ENCODE data around the gene LCK.

LCK gene

GRCh38 chr1:32303358-32303757 is 52.3 kb downstream of the LCK start:
- H3K9me3 ChIP-seq (ENCODE audit: insufficient read depth, low read length): peaks cover 12% of the 10 kb centered on the region
- H3K4me3 ChIP-seq (ENCODE audit: insufficient read length, low read depth): no peak overlapping the region
- no peaks in the 10 kb centered on the region for H3K4me1 ChIP-seq (ENCODE audit: insufficient read depth, insufficient read length)
- peaks cover 77% of the 10 kb centered on the region for H3K36me3 ChIP-seq (ENCODE audit: insufficient read depth, insufficient read length, low read length)
- TF ChIP-seq SUZ12 (IDR thresholded peaks at IDR 0.05; ENCODE audit: extremely low read depth, insufficient read depth, insufficient read length) (no peak), YY1 (IDR thresholded peaks at IDR 0.05; ENCODE audit: insufficient read depth, insufficient read length) (no peak), ZNF274 (IDR thresholded peaks at IDR 0.05; ENCODE audit: low read depth, low read length) (no peak)
- H3K27me3 ChIP-seq (ENCODE audit: insufficient read depth, insufficient read length): no peaks in the 10 kb centered on the region
- H3K9ac ChIP-seq (ENCODE audit: insufficient read length, low read depth): no peak overlapping the region
- no peak for DNase-seq (ENCODE audit: low read depth, low spot score)

GRCh38 chr1:32303997-32304622 is 53.0 kb downstream of the LCK start:
- H3K9ac ChIP-seq (ENCODE audit: insufficient read length, low read depth): no peak overlapping the region
- peaks cover 4% of the 10 kb centered on the region for H3K4me1 ChIP-seq (ENCODE audit: insufficient read depth, insufficient read length)
- no peak for DNase-seq (ENCODE audit: low read depth, low spot score)
- no peaks in the 10 kb centered on the region for H3K27me3 ChIP-seq (ENCODE audit: insufficient read depth, insufficient read length)
- peaks cover 12% of the 10 kb centered on the region for H3K9me3 ChIP-seq (ENCODE audit: insufficient read depth, low read length)
- no peak overlapping the region for H3K4me3 ChIP-seq (ENCODE audit: insufficient read length, low read depth)
- peaks cover 76% of the 10 kb centered on the region for H3K36me3 ChIP-seq (ENCODE audit: insufficient read depth, insufficient read length, low read length)
- TF ChIP-seq ZNF274 (IDR thresholded peaks at IDR 0.05; ENCODE audit: low read depth, low read length) (no peak), YY1 (IDR thresholded peaks at IDR 0.05; ENCODE audit: insufficient read depth, insufficient read length) (no peak), SUZ12 (IDR thresholded peaks at IDR 0.05; ENCODE audit: extremely low read depth, insufficient read depth, insufficient read length) (no peak)

- Histone ChIP-seq H3K36me3 (ENCODE audit: insufficient read depth, insufficient read length, low read length) (peaks cover 73% of the 10 kb centered on the region), H3K4me1 (ENCODE audit: insufficient read depth, insufficient read length) (peaks cover 6% of the 10 kb centered on the region), H3K27me3 (ENCODE audit: insufficient read depth, insufficient read length) (no peaks in the 10 kb centered on the region), H3K9me3 (ENCODE audit: insufficient read depth, low read length) (peaks cover 12% of the 10 kb centered on the region), H3K4me3 (ENCODE audit: insufficient read length, low read depth) (no peak overlapping the region), H3K9ac (ENCODE audit: insufficient read length, low read depth) (no peak overlapping the region)
- TF ChIP-seq YY1 (IDR thresholded peaks at IDR 0.05; ENCODE audit: insufficient read depth, insufficient read length): no peak
- no peak for DNase-seq (ENCODE audit: low read depth, low spot score)
Measured at GRCh38 chr1:32305310-32305709, 54.2 kb downstream of the LCK start.

- Histone ChIP-seq H3K9me3 (ENCODE audit: insufficient read depth, low read length) (peaks cover 12% of the 10 kb centered on the region), H3K36me3 (ENCODE audit: insufficient read depth, insufficient read length, low read length) (peaks cover 58% of the 10 kb centered on the region), H3K4me1 (ENCODE audit: insufficient read depth, insufficient read length) (peaks cover 6% of the 10 kb centered on the region), H3K27me3 (ENCODE audit: insufficient read depth, insufficient read length) (no peaks in the 10 kb centered on the region), H3K9ac (ENCODE audit: insufficient read length, low read depth) (no peak overlapping the region), H3K4me3 (ENCODE audit: insufficient read length, low read depth) (no peak overlapping the region)
- DNase-seq (ENCODE audit: low read depth, low spot score): no peak
- TF ChIP-seq SUZ12 (IDR thresholded peaks at IDR 0.05; ENCODE audit: extremely low read depth, insufficient read depth, insufficient read length): no peak
Measured at GRCh38 chr1:32307324-32307723, 56.3 kb downstream of the LCK start.

GRCh38 chr1:32309960-32310359 is 58.9 kb downstream of the LCK start:
- H3K9ac ChIP-seq (ENCODE audit: insufficient read length, low read depth): no peak overlapping the region
- H3K36me3 ChIP-seq (ENCODE audit: insufficient read depth, insufficient read length, low read length): peaks cover 42% of the 10 kb centered on the region
- no peak for DNase-seq (ENCODE audit: low read depth, low spot score)
- peaks cover 6% of the 10 kb centered on the region for H3K4me1 ChIP-seq (ENCODE audit: insufficient read depth, insufficient read length)
- H3K9me3 ChIP-seq (ENCODE audit: insufficient read depth, low read length): peaks cover 5% of the 10 kb centered on the region
- TF ChIP-seq YY1 (IDR thresholded peaks at IDR 0.05; ENCODE audit: insufficient read depth, insufficient read length) (no peak), SUZ12 (IDR thresholded peaks at IDR 0.05; ENCODE audit: extremely low read depth, insufficient read depth, insufficient read length) (no peak), ZNF274 (IDR thresholded peaks at IDR 0.05; ENCODE audit: low read depth, low read length) (no peak)
- no peak overlapping the region for H3K4me3 ChIP-seq (ENCODE audit: insufficient read length, low read depth)
- no peaks in the 10 kb centered on the region for H3K27me3 ChIP-seq (ENCODE audit: insufficient read depth, insufficient read length)

- Histone ChIP-seq H3K27me3 (ENCODE audit: insufficient read depth, insufficient read length) (no peaks in the 10 kb centered on the region), H3K9me3 (ENCODE audit: insufficient read depth, low read length) (no peaks in the 10 kb centered on the region), H3K4me3 (ENCODE audit: insufficient read length, low read depth) (no peak overlapping the region), H3K9ac (ENCODE audit: insufficient read length, low read depth) (no peak overlapping the region), H3K4me1 (ENCODE audit: insufficient read depth, insufficient read length) (peaks cover 6% of the 10 kb centered on the region), H3K36me3 (ENCODE audit: insufficient read depth, insufficient read length, low read length) (peaks cover 30% of the 10 kb centered on the region)
- TF ChIP-seq SUZ12 (IDR thresholded peaks at IDR 0.05; ENCODE audit: extremely low read depth, insufficient read depth, insufficient read length): no peak
- no peak for TF ChIP-seq ZNF274 (IDR thresholded peaks at IDR 0.05; ENCODE audit: low read depth, low read length)
- no peak for TF ChIP-seq YY1 (IDR thresholded peaks at IDR 0.05; ENCODE audit: insufficient read depth, insufficient read length)
- DNase-seq (ENCODE audit: low read depth, low spot score): no peak
Measured at GRCh38 chr1:32311709-32312393, 60.8 kb downstream of the LCK start.

GRCh38 chr1:32316903-32317277 is 65.8 kb downstream of the LCK start:
- H3K4me3 ChIP-seq (ENCODE audit: insufficient read length, low read depth): no peak overlapping the region

More at GRCh38 chr1:32316903-32317277, 65.8 kb downstream of the LCK start:
- no peaks in the 10 kb centered on the region for H3K27me3 ChIP-seq (ENCODE audit: insufficient read depth, insufficient read length)
- H3K9ac ChIP-seq (ENCODE audit: insufficient read length, low read depth): no peak overlapping the region
- peaks cover 59% of the 10 kb centered on the region for H3K36me3 ChIP-seq (ENCODE audit: insufficient read depth, insufficient read length, low read length)
- TF ChIP-seq SUZ12 (IDR thresholded peaks at IDR 0.05; ENCODE audit: extremely low read depth, insufficient read depth, insufficient read length) (no peak), YY1 (IDR thresholded peaks at IDR 0.05; ENCODE audit: insufficient read depth, insufficient read length) (no peak), ZNF274 (IDR thresholded peaks at IDR 0.05; ENCODE audit: low read depth, low read length) (no peak)
- no peaks in the 10 kb centered on the region for H3K9me3 ChIP-seq (ENCODE audit: insufficient read depth, low read length)
- H3K4me1 ChIP-seq (ENCODE audit: insufficient read depth, insufficient read length): no peaks in the 10 kb centered on the region
- DNase-seq (ENCODE audit: low read depth, low spot score): no peak
